B cell (primary cell): ENCODE measurements around the gene KPNA1.

ENCODE experiments used
- CTCF ChIP-seq: fragments of 200-600 bp; IDR thresholded peaks from one replicate; pipeline ENCODE4 v1.8.0; 2022; ENCODE audit warnings: antibody characterized with exemption, mild to moderate bottlenecking
- EZH2 ChIP-seq: IDR thresholded peaks from 2 replicates; pipeline ENCODE4 v1.6.1; 2012; ENCODE audit warnings: borderline replicate concordance, low read depth, mild to moderate bottlenecking, moderate library complexity, low read length; ENCODE audit not compliant: insufficient read depth, poor library complexity, severe bottlenecking

GRCh38 chr3:122383771-122384697, 130.7 kb downstream of the KPNA1 start, which contains the start of gene FAM162A:
- TF ChIP-seq CTCF (peak; percentile 68), EZH2 (no peak)
